Subcutaneous preadipocyte (primary cell): ENCODE results near the gene RUBCN. TPM values are rescaled to one million over a fixed set of nuclear protein-coding genes. Genes with fewer than 3 reads are reported as not detected.

Source experiments
- total RNA-seq: library from RNA; depleted of rRNA; stranded (reverse); fragments of >200 nt; gene quantifications from 2 replicates; pipeline ENCODE4 v1.2.3, GENCODE V29; 2012

The RUBCN gene
- 12.5 and 16.2 TPM in 2 replicates for total RNA-seq

GRCh38 chr3:197736491-197737318 is at the start of gene RUBCN:
Gene RUBCN (minus strand): TSS chr3:197736904. CDS start chr3:197736719, 185 bp downstream.

GRCh38 chr3:197749601-197750395 is 13.1 kb upstream of the RUBCN start, which contains the start of gene FYTTD1:
Gene FYTTD1 (plus strand): TSS chr3:197749883. CDS start chr3:197749972, 89 bp downstream.

Other genes with a start within 250 kb of the RUBCN start
- gene BDH1, start 180.9 kb downstream of the RUBCN start, total RNA-seq, result 6.6 and 9.8 TPM in 2 replicates
- 26.8 and 27.4 TPM in 2 replicates for gene FYTTD1, start 13.0 kb upstream of the RUBCN start, total RNA-seq
- 79.0 and 136 TPM in 2 replicates for gene LRCH3, start 54.4 kb upstream of the RUBCN start, total RNA-seq
- 467 and 623 TPM in 2 replicates for gene RPL35A, start 213.3 kb upstream of the RUBCN start, total RNA-seq
- 7.3 and 10.4 TPM in 2 replicates for gene LMLN, start 223.3 kb upstream of the RUBCN start, total RNA-seq